HG02981 (cell line): ENCODE data around the gene STX2.
"Not testable (repeated sequence)": the region's sequence is repeated elsewhere in the genome, so short reads cannot be mapped to it uniquely, and the experiment has no call there.

ENCODE experiments used
- ATAC-seq: cut with Tn5 transposase; IDR thresholded peaks from one replicate; pipeline ENCODE4 v1.9.1; 2021; ENCODE audit warnings: mild to moderate bottlenecking, moderate library complexity; ENCODE audit not compliant: unreplicated experiment

STX2 gene

DNA sequence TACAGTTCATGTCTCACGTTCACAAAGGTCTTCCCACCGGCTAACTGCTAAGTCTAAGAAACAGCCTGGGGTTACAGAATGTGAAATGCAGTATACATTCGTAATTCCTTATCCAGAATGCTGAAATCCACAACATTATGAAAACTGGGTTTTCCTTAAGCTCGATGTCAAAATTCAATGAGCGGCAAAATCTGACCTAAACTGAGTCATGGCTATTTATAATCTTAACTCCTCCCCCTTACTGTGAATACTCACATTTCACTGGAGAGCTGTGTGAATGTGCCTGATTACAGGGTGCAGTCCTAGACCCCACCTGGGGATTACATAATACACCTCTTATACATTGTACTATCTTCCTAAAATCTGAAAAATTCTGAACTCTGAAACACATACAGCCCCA, 35.3 kb downstream of the STX2 start:
- ATAC-seq, result no peak

GRCh38 chr12:130800312-130800711, 38.7 kb downstream of the STX2 start:
- no peak for ATAC-seq

DNA sequence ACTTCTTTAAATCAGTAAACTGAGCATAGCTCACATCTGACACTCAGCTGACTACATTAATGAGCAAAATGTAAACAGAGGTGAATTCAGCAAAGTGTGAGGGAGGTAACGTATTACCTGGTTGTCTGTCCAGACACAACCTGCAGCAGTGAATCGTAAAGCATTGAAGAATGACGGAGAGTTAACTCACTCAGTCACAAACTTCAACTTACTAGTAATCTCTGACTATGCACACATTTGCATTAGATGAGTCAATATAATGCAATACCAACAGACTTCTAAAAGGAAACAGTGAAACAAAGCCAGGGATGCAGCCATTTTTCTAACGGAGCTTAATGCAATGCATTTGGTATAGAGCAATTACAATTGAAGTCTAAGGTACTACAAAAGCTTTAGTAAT, 40.0 kb downstream of the STX2 start:
- ATAC-seq, result no peak

DNA sequence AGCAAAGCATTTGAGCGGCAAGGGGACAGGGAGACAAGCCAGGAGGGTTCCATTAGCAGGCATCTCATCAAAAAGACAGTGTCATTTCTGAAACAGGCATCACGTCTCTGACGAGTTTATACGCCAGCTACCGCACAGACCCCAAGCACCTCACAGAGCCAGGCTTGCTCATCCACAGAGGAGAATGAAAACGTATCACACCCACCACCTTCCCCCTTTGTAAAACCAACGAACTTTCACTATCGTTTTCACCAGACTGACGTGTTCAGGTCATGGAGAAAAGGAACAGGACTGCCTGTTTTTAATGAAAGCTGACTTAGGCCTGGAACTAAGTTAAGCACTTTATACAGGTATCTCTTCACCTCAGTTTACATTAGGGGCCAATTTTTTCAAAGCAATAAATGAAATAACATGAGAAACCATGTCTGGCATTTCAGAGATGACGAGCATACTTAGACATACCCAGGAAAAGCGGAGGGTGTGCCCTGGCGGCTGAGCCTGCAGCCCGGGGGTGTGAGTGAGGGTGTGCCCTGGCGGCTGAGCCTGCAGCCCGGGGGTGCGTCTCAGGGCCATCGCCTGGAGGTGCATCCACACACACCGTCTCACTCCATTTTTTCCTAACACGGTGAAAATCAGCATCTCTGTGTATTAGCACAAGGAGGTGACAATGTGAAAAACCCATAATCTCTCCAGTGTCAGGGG, 41.9 kb downstream of the STX2 start:
- no peak for ATAC-seq

DNA sequence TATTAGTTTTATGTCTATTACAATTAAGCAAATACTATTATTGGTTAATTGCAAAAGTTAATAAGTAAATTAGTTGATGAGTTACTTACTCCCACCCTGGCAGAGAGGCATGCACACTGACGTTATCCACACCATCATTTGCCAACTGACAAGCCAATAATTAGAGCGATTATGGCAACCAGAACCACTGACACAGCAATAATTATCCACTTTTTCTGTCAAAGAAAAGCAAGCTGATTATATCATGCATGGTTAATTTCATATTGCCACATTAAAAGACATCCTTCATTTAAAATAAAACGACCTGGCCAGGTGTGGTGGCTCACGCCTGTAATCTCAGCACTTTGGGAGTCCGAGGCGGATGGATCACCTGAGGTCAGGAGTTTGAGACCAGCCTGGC, 43.1 kb downstream of the STX2 start:
- no peak for ATAC-seq

DNA sequence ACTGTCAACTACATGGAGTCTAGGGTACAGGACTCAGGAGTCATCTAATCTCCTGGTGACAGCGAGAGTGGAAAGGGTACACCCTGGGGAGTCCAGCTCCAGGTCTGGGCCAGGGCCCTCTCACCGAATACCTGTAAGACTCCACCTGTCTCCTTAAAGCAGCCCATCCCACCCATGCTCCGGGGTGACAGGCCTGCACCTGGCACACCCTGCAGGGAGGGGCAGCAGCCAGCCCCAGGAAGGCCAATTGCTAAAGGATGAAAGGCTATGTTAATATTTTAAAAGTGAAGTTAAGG, 45.5 kb downstream of the STX2 start:
- no peak for ATAC-seq

GRCh38 chr12:130792821-130793553, 46.1 kb downstream of the STX2 start:
- no peak for ATAC-seq

DNA sequence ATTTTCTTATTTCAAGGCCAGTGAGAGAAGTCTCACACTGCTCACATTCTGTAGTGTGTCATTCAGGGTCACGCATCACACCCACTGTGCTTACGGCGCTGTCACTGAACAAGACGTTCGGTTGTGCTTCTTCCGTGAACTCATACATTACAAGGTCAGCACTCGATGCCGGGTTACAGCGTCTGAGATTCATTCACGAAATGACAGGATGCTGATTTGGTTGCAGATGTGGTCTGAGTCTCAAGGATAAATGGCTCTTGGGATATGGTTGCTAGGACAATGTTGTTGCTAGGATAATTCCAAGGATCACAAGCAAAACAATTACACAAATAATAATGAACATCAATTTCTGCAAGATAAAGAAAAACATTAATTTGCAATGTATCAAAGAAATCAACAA, 47.4 kb downstream of the STX2 start:
- ATAC-seq, result no peak

GRCh38 chr12:130788515-130788914, 50.5 kb downstream of the STX2 start:
- no peak for ATAC-seq

DNA sequence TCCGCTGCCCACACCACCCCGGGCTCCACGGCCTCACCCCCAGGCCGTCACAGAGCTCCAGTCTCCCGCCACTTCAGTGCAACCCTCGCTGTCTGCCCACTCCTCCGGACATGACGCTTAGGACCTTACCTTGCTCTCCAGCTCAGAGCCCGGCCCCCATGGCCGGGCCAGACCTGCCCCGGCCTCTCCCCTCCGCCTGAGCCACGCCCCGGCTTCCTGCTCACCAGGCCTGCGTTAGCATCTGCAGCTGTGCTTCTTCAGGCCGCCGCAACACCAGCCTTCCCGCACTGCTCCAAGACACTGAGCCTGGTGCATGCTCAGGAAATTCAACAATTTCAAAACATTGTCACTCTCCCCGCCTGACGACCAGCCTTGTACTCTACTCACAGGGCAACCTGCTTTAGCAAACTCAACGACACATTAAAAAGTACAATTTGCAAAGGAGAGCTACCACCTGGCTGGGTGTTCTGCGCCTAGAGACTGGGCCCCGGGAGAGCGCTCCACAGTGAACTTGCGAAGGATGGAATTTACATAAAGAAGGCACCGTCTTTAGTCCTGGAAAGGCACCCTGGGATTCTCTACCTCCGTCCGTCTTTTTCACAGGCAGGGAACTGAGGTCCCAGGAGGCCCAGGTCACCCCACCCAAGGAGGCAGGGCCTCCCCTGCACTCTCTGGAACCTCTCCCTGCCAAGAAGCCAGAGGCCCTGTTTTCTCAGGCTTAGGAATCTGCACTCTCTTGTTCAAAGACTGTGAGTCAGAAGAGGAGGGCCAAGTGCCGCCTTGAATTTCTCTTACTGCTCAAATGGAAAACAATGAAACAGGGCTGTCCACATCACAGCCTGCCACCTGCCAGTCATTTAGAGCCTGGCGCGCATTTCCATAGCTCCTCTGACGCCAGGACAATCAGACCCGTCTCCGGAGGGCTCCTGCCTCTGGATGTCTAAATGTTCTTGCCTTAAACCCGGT, 51.3 kb downstream of the STX2 start:
- no peak for ATAC-seq

DNA sequence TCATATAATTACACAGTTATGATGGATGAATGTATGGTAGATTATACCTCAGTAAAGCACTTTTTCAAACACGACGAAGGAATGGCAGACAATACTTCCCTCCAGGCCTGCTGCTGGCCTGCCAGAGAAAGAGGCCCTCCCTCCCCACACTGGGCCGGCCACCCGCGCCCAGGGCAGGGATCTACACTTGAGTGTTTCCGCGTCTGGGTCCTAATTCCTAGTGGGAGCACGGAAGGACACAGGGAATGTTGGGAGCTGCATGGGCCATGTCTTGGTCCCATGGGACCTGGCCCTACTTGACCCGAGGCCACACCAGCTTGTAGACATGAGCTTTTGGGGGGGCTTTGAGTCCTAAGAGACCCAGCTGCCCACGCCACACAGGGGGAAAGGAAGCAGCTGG, 52.0 kb downstream of the STX2 start:
- ATAC-seq, result no peak

DNA sequence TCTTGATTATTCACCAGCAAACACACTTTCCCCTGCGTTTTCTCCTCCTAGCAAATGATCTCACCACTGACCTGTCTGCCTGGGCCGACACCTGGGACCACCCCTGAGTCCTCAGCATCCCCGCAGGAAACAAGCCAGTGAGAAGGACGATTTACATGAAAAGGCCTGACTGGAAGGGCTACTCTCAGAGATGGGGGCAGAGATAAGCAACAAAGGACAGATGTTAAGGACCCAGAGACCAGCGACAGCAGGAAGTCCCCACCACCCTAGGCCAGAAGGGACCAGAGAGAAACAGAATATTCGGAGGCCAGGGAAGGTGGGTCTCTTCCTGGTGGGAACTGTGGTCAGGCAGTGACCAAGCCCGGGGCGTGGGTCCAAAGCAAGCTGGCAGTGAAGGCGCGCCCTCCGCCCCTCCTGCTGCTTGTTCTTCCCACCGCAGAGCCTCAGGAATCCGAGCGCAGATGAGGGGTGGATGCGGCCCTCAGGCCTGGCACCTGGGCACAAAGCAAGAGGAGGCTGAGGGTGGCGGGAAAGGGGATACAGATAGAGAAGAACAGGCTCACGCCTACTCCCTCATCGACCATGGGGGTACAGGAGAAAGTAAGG, 55.8 kb downstream of the STX2 start:
- no peak for ATAC-seq

- ATAC-seq, result not testable (repeated sequence)
Observed at GRCh38 chr12:130782245-130782644, 56.8 kb downstream of the STX2 start.

DNA sequence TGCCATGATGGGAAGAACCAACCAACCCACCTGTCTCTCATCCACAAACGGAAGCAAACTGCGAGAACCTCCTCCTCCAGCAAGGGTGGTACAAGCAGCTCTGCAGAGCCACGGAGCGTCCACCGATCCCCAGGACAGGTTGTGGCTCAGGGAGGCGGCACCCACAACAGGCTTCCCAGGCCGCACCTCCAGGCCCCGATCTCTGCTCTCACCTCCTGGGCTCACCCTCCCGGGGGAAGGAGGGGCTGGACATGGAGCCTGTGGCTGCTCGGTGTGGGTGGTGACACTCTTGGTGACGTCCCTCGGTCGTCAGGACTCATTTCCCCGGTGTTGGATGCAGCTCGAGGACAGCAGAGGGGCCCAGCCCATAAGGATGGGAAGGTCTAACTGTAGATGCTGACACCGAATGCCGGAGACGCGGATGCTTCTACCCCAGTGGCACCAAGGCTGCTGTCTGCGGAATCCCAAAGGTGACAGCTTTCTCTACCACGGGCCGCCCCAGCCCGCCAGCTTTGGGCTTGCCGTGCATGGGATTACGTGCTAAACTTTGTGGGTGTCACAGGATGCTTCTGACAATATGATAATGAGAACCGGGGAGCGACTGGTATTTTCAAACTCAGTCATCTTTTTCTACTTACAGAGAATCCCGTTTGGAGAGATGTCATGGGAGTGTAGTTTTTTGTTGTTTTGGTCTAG, 58.0 kb downstream of the STX2 start:
- ATAC-seq, result no peak

- ATAC-seq, result no peak
Observed at GRCh38 chr12:130780325-130780724, 58.7 kb downstream of the STX2 start.

- ATAC-seq, result no peak
Observed at GRCh38 chr12:130778776-130779175, 60.3 kb downstream of the STX2 start.

GRCh38 chr12:130776857-130777339, 62.2 kb downstream of the STX2 start:
- ATAC-seq, result no peak

GRCh38 chr12:130775953-130776856, 62.8 kb downstream of the STX2 start:
- no peak for ATAC-seq

- no peak for ATAC-seq
Observed at GRCh38 chr12:130770413-130771028, 68.5 kb downstream of the STX2 start.
